WTC11 (cell line): Measurements from ENCODE around the gene USP7.
A peak's percentile ranks its signal among the peaks of the same experiment; 100 is the strongest.

Source experiments
- CTCF ChIP-seq: fragments of 200-600 bp; IDR thresholded peaks from 2 replicates; pipeline ENCODE4 v1.8.0; 2022; ENCODE audit warnings: antibody characterized with exemption
- FOXP1 ChIP-seq: sonication (generic); formaldehyde crosslinking; IDR thresholded peaks from 2 replicates; pipeline ENCODE4 v1.8.0; 2022; ENCODE audit warnings: missing genetic modification reagents, mild to moderate bottlenecking, moderate library complexity, borderline replicate concordance
- STAT6 ChIP-seq: sonication (generic); formaldehyde crosslinking; conservative IDR thresholded peaks from 2 replicates; pipeline ENCODE4 v1.8.1; 2023; ENCODE audit warnings: mild to moderate bottlenecking, low read depth, missing genetic modification reagents, moderate library complexity
- ZBTB43 ChIP-seq: sonication (generic); formaldehyde crosslinking; IDR thresholded peaks from 2 replicates; pipeline ENCODE4 v1.8.1; 2023; ENCODE audit warnings: mild to moderate bottlenecking, missing genetic modification reagents

- TF ChIP-seq CTCF (no peak), STAT6 (CRISPR knock-in tag) (no peak), FOXP1 (CRISPR knock-in tag) (0 out of 2 replicates have a peak, but pooled peaks have one; percentile 15), ZBTB43 (CRISPR knock-in tag) (no peak)
Observed at GRCh38 chr16:8962393-8963009, 1.2 kb downstream of the USP7 start.
